OCI-LY7 (cell line): ENCODE results near the gene BBLN. TPM values are rescaled to one million over a fixed set of nuclear protein-coding genes. Genes with fewer than 3 reads are reported as not detected.

Experiments used
- BruUV-seq: library from RNA; stranded (reverse); fragments of 400-500 nt; replicated peaks from 2 replicates; lab custom pipeline; 2021; lab: Mats Ljungman, UMichigan
- CTCF ChIA-PET: fragments of 300-600 bp; sonication (Branson Sonifier 250); formaldehyde crosslinking; loops from one replicate; lab custom pipeline; 2022; ENCODE audit warnings: antibody characterized with exemption; ENCODE audit not compliant: unreplicated experiment; lab: Charles Lee
- POLR2A ChIA-PET: fragments of 300-600 bp; sonication (Branson Sonifier 250); formaldehyde crosslinking; loops from one replicate; lab custom pipeline; 2022; ENCODE audit warnings: antibody characterized with exemption; lab: Charles Lee
- DNase-seq: peaks from one replicate; pipeline ENCODE4 v3.0.0-alpha.2; 2015; ENCODE audit warnings: low spot score
- H2AFZ ChIP-seq: fragments of 200-600 bp; sonication (generic), shearing (Covaris generic); 2 replicates; pipeline ENCODE4 v1.6.1; 2014; ENCODE audit warnings: mild to moderate bottlenecking, antibody characterized with exemption, low read length, moderate library complexity
- H3K27ac ChIP-seq: fragments of 200-600 bp; sonication (generic); 2 replicates; pipeline ENCODE4 v1.5.1; 2014; ENCODE audit warnings: mixed run types, low read depth, mild to moderate bottlenecking, moderate library complexity, low read length, inconsistent platforms; ENCODE audit not compliant: poor library complexity, severe bottlenecking
- H3K36me3 ChIP-seq: fragments of 200-600 bp; sonication (generic); 2 replicates; pipeline ENCODE4 v1.6.1; 2014; ENCODE audit warnings: mild to moderate bottlenecking, antibody characterized with exemption, low read length, moderate library complexity, mixed read lengths; ENCODE audit not compliant: insufficient read depth
- H3K4me1 ChIP-seq: fragments of 200-600 bp; sonication (generic); 2 replicates; pipeline ENCODE4 v1.5.1; 2014; ENCODE audit warnings: mild to moderate bottlenecking, low read length; ENCODE audit not compliant: insufficient read depth, poor library complexity, severe bottlenecking
- H3K4me2 ChIP-seq: fragments of 200-600 bp; sonication (generic); 2 replicates; pipeline ENCODE4 v1.6.1; 2014; ENCODE audit warnings: mild to moderate bottlenecking, low read length
- H3K4me3 ChIP-seq: fragments of 200-600 bp; sonication (generic); 2 replicates; pipeline ENCODE4 v1.5.1; 2014; ENCODE audit warnings: mild to moderate bottlenecking, low read depth, low read length; ENCODE audit not compliant: poor library complexity, severe bottlenecking
- H3K79me2 ChIP-seq: fragments of 200-600 bp; sonication (generic); 2 replicates; pipeline ENCODE4 v1.6.1; 2016; ENCODE audit warnings: low read depth, mild to moderate bottlenecking, low read length, moderate library complexity, mixed read lengths; ENCODE audit not compliant: insufficient read depth
- H3K9me2 ChIP-seq: fragments of 200-600 bp; sonication (generic); 2 replicates; pipeline ENCODE4 v1.6.1; 2016; ENCODE audit warnings: mild to moderate bottlenecking, low read length, mixed read lengths; ENCODE audit not compliant: insufficient read depth
- H3K9me3 ChIP-seq: fragments of 200-600 bp; sonication (generic); 2 replicates; pipeline ENCODE4 v1.6.1; 2014; ENCODE audit warnings: mild to moderate bottlenecking, mixed run types, low read length, mixed read lengths
- H4K20me1 ChIP-seq: fragments of 200-600 bp; sonication (generic); 2 replicates; pipeline ENCODE4 v1.6.1; 2014; ENCODE audit warnings: mild to moderate bottlenecking, antibody characterized with exemption, low read length, moderate library complexity, mixed read lengths; ENCODE audit not compliant: insufficient read depth
- EZH2phosphoT487 ChIP-seq: fragments of 200-600 bp; sonication (generic); IDR thresholded peaks from 2 replicates; pipeline ENCODE4 v1.6.1; 2018; ENCODE audit warnings: low read depth, borderline replicate concordance, mild to moderate bottlenecking, mixed run types, antibody characterized with exemption, low read length, moderate library complexity, mixed read lengths
- intact Hi-C: fragments of 100-400 bp; cut with micrococcal nuclease; formaldehyde crosslinking; loops from one replicate; pipeline ENCODE4 v1.10.0; 2022; ENCODE audit not compliant: unreplicated experiment
- total RNA-seq, 2 experiments: library from RNA; depleted of rRNA in 1 of 2; stranded (reverse); fragments of >200 nt in 1 of 2; shearing (Covaris generic) in 1 of 2; gene quantifications; 2 replicates each; pipeline ENCODE4 v1.2.3, GENCODE V29; 2014 to 2022
- TF ChIP-seq, protein P1 (sequence below): fragments of 200-600 bp; sonication (generic); conservative IDR thresholded peaks from 2 replicates; pipeline ENCODE4 v1.5.1; 2014; ENCODE audit warnings: mild to moderate bottlenecking, antibody characterized with exemption, low read length, moderate library complexity, mixed read lengths

The BBLN gene
- total RNA-seq, 2 experiments from 2014 or later = 66.9 to 104 TPM

DNA sequence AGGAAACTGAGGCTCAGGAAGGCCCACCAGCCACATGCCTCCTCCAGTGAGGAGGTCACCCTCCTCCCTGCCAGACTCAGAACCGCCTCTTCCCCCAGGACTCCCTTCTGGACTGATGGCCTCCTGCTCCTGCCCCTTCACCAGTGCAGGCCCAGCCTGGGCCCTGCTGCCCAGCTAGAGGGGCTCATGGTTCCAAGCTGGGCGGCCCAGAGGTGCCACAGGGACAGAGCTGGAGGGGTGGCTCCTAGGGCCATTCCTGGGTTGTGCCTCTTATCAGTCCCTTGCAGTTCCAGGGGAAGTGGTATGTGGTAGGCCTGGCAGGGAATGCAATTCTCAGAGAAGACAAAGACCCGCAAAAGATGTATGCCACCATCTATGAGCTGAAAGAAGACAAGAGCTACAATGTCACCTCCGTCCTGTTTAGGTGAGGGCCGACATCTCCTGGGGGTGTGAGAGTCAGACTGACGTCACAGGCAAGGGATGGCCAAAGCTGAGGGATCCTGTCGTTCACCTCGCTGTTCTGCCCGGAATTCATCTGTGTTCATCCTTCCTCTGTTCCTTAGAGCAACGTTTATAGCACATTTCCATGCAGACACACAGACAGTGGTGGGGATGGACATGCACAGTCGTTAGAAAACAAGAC, 10.0 kb upstream of the BBLN start:
- H2AFZ ChIP-seq = no peak overlapping the region
- no peaks in the 10 kb centered on the region for H3K79me2 ChIP-seq
- ChIA-PET CTCF (no interaction called here), POLR2A (no interaction called here)
- H3K4me2 ChIP-seq = no peak overlapping the region
- TF ChIP-seq, protein P1, sequence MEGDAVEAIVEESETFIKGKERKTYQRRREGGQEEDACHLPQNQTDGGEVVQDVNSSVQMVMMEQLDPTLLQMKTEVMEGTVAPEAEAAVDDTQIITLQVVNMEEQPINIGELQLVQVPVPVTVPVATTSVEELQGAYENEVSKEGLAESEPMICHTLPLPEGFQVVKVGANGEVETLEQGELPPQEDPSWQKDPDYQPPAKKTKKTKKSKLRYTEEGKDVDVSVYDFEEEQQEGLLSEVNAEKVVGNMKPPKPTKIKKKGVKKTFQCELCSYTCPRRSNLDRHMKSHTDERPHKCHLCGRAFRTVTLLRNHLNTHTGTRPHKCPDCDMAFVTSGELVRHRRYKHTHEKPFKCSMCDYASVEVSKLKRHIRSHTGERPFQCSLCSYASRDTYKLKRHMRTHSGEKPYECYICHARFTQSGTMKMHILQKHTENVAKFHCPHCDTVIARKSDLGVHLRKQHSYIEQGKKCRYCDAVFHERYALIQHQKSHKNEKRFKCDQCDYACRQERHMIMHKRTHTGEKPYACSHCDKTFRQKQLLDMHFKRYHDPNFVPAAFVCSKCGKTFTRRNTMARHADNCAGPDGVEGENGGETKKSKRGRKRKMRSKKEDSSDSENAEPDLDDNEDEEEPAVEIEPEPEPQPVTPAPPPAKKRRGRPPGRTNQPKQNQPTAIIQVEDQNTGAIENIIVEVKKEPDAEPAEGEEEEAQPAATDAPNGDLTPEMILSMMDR = no peak
- no peak for TF ChIP-seq EZH2phosphoT487
- H3K27ac ChIP-seq = no peak overlapping the region
- no peaks in the 10 kb centered on the region for H4K20me1 ChIP-seq
- no TSS peak for BruUV-seq
- DNase-seq = no peak
- H3K9me2 ChIP-seq = no peaks in the 10 kb centered on the region
- no peak overlapping the region for H3K4me3 ChIP-seq
- H3K9me3 ChIP-seq = no peaks in the 10 kb centered on the region
- H3K36me3 ChIP-seq = no peaks in the 10 kb centered on the region
- H3K4me1 ChIP-seq = no peaks in the 10 kb centered on the region
- intact Hi-C loops = no loop called here

DNA sequence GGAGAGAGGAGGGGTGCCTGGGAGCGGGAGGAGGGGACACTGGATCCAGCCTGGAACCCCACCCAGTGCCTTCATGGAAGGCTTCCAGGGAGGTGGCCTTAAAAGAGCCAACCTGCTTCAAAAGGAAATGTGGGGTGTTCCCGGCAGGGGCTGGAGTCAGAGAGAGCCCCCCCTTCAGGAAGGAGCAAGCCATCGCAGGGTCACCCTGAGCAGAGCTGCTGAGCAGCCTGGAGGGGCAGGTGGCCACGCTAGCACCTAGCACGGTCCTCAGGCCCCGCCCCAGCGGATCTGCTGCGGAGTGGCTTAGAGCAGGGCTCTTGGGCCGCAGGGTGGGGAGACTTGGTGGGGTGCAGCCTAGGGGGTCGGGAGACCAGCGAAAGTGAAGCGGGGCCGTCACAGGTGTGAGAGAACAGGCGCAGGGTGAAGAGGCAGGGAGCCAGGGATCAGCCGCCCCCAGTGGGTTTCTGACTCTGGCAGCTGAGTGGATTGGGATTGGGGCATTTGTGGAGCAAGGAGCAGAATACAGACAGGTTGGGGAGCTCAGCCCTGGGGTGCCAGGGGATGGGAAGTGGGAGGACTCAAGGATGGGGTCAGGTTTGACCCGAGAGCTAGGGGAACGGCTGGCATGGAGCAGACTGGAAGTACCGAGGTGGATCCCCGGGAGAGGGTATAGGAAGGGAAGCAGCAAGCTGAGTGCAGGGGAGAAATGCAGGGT, 9.3 kb upstream of the BBLN start:
- Histone ChIP-seq H3K4me2 (no peak overlapping the region), H4K20me1 (no peaks in the 10 kb centered on the region), H3K4me1 (no peaks in the 10 kb centered on the region), H2AFZ (no peak overlapping the region), H3K4me3 (no peak overlapping the region), H3K9me3 (no peaks in the 10 kb centered on the region), H3K9me2 (no peaks in the 10 kb centered on the region), H3K36me3 (no peaks in the 10 kb centered on the region), H3K27ac (no peak overlapping the region), H3K79me2 (no peaks in the 10 kb centered on the region)
- BruUV-seq = no TSS peak
- intact Hi-C loops = no loop called here
- TF ChIP-seq EZH2phosphoT487 = no peak
- TF ChIP-seq, protein P1 = peak; percentile 71
- ChIA-PET CTCF (no interaction called here), POLR2A (no interaction called here)
- DNase-seq = peak; percentile 50
